ENCODE measurements around the gene PSMF1.

PSMF1 gene

DNA sequence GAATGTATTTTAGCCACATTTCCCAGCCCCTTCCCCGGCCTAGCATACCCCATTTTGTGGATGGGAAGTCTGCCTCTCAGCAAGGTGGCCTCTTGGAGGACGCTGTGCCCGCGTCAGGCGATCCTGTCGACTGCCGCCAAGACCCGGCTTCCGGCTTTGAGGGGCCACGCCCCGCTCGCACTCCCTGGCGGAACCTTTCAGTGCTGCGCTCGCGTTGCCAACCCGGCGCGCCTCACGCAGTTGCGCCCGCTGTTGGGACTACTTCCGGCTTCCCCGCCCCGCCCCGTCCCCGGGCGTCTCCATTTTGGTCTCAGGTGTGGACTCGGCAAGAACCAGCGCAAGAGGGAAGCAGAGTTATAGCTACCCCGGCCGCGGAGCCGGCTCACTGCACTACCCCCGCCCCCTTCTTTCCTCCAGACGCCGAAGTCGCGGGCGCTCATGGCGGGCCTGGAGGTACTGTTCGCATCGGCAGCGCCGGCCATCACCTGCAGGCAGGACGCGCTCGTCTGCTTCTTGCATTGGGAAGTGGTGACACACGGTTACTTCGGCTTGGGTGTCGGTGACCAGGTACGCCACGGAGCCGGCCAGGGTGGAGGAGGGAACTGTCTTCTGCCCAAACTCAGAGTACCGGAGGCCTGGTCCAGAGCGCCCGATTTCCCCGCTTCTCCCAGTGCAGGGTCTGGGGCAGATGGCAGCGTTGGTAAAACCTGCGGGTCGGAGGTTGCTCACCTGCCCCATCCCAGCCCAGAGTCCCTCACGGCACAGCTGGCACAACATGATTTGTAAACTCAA lies at the start of gene PSMF1:
Gene PSMF1, plus strand, starts transcription at position 267 of the 792 bp plus-strand sequence. Its CDS starts 172 bp downstream, at position 439.
- peak; percentile 74 for DNase-seq (ENCODE audit: low read depth)

- DNase-seq (ENCODE audit: low read depth) = no peak
Observed at GRCh38 chr20:1072258-1072657, 46.1 kb upstream of the PSMF1 start.

GRCh38 chr20:1075616-1076015 lies 42.8 kb upstream of the PSMF1 start:
- DNase-seq (ENCODE audit: low read depth) = no peak

DNA sequence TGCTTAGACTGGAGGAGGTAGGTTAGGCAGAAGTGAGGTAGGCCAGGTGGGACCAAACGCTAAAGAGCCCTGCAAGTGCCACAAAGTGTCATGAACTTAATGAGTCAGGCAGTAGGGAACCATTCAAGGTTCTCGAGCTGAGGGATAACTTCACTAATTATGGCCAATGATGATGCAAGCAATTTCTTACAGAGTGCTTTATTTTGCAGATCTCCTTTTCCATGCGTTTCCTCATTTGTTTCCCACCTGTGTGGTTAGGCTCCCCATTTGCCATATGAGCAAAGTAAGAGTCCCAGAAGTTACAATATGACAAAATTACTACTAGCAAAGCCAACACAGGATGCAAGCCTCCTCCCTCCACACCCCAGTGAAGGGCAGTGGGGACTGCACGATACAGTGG lies 36.5 kb upstream of the PSMF1 start:
- no peak for DNase-seq (ENCODE audit: low read depth)

DNA sequence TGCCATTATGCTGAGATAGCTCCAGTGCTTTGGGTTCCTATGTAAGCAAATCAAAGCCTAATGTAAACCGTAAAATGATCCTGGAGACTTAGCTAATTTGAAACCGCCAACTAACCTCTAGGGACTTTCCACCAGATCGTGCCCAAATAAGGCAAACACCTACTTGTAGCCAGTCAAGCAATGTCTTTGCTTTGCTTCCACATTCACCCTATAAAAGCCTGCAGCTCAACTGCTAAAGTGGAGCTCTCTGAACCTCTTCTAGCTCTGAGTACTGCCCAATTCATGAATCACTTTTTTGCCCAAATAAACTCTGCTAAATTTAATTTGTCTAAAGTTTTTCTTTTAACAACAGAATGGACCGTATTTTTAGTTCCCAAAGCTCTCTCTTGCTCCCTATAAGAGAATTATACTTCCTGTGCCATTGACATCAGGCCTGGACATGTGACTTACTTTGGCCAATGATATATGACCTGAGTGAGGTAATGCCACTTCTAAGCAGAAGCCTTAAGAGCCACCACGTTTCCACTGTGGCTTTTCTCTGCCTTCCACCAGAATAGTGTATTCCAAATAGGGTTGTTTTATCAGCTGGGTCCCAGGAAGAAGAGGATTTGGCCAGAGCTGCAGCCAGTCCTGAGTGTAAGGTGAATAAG lies 34.8 kb upstream of the PSMF1 start:
- DNase-seq (ENCODE audit: low read depth) = no peak

GRCh38 chr20:1085492-1086276 lies 32.7 kb upstream of the PSMF1 start:
- DNase-seq (ENCODE audit: low read depth) = no peak

GRCh38 chr20:1086277-1087213 lies 31.9 kb upstream of the PSMF1 start:
- DNase-seq (ENCODE audit: low read depth) = no peak

DNA sequence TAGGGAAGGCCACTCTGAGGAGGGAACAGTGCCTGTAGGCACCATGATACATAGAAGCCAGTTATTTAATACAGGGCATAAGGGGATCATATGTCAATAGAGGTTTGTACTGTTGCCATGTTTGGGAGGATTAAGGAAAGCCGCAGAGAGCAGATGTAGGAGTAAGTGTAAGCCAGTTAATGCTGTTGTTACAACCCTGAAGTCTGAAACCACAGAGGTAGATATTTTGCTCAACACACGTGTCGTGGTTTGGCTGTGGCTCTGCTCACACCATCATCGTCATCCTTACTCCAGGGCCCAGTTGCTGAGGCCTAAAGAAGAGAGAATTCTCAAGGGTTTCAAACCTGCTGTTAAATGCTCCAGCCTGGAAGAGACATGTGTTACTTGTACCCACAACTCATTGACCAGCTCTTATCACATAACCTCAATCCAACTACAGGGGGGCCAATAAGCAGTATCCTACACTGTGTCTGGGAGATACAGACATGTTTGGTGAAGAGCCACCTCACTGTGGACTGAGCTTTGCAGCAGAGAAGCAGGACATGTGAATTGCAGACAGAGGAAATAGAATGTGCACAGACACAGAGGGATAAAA lies 31.0 kb upstream of the PSMF1 start:
- DNase-seq (ENCODE audit: low read depth) = no peak

DNA sequence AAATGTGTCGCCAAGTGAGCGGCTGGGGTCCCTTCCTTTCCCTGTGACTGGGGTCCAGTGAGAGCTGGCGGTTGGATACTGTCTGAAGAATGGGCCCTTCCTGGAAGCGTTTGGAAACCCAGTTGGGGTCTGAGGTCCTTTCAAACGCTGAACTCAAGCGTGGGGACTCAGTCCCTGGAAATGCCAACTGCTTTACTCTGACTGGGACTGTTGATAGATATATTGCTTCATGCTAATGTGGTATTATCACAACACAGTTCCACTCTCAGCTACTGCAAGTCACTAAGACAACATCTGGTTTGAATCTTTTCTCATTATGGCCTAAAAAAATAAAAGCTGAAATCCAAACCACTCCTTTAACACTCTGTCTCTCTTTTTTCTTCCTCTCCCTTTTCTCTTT lies 23.7 kb upstream of the PSMF1 start:
- DNase-seq (ENCODE audit: low read depth) = peak; percentile 47

DNA sequence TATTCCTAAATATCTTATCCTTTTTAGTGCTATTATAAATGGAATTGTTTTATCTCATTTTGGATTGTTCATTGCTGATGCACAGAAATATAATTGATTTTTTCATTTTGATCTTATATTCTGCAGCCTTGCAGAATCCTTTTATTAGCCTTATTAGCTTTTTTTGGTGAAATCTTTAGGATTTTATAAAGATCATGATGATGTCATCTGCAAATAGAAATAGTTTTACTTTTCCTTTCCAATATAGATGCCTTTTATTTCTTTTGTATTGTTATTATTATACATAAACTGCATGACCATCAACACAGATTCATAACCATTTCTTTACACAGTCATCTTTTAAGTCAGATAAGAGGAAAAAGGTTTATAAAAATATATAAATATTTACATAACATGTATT lies 16.9 kb upstream of the PSMF1 start:
- no peak for DNase-seq (ENCODE audit: low read depth)

DNA sequence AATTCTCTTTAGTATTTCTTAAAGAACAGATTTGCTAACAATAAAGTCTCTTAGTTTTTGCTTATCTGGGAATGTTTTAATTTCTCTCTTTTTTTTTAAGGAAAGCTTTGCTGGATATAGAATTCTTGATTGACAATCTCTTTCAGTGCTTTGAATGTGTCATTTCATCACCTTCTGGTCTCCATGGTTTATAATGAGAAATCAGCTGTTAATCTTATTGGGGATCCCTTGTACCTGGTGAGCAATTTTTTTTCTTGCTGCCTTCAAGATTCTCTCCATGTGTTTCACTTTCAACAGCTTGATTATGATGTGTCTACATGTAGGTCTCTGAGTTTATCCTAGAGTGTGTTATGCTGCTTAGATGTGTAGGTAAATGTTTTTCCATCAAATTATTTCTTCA lies 16.4 kb upstream of the PSMF1 start:
- no peak for DNase-seq (ENCODE audit: low read depth)

DNA sequence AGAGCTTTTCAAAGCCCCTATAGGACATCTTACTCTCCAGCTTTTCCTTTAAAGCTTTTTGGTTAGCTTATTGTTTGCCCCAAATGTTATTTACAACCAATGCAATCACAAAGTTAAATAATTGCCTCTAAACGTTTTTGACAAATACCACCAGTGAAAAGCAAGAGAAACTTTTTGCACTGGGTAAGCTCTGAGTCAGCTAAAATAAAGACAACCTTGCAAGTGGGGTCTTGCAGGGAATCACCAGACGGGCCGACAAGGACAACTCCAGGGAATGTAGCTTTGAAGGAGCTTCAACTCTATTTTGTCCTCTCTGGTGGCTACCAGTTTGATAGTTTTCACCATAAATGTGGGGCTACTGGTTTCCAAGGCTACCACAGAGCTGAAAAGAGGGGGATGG lies 14.7 kb upstream of the PSMF1 start:
- no peak for DNase-seq (ENCODE audit: low read depth)

DNA sequence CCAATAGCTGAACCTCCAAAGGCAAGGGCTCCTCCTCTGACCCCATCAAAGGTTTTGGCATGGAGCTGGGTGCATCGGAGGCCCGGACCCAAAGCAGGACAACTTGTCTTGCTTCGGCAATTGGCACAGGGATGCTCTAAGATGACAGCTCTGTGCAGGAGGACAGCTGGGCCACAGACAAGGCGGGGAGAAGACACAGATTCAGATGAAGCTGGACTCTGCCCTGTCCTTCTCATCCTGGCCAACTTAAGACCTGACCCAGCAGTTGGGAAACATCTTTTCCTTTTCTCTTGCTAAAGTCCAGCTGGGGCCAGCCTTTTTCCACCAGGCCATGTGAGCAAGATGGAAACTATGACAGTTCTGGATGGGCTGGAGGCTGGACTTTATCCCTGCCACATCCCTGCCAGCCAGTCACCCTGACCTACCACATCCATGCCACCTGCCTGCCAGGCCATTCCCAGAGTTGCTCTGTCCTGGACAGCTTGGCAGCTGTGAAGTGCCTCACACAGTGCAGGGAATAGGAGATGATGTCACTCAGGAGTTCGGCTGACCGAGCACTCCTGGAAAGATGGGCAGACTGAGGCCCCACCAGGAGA lies 12.7 kb upstream of the PSMF1 start:
- DNase-seq (ENCODE audit: low read depth) = no peak

DNA sequence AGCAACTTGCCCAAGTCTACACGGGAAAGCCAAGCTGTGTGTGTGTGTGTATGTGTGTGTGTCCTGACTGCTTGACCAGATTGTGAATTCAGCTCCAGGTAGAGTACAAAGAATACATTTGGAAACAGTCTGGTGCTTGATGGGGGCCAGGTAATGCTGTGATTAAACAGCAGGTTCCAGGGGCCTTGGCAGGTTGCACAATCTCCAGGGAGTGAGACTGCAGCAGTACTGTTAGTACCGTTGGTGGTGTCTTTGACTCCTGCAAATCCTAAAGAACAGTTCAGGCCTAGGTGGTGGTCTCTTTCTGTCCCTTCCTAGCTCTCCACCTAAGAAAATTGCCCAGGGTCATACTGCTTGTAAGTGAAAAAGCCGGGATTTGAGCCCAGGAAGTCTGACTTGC lies 11.2 kb upstream of the PSMF1 start:
- DNase-seq (ENCODE audit: low read depth) = no peak

DNA sequence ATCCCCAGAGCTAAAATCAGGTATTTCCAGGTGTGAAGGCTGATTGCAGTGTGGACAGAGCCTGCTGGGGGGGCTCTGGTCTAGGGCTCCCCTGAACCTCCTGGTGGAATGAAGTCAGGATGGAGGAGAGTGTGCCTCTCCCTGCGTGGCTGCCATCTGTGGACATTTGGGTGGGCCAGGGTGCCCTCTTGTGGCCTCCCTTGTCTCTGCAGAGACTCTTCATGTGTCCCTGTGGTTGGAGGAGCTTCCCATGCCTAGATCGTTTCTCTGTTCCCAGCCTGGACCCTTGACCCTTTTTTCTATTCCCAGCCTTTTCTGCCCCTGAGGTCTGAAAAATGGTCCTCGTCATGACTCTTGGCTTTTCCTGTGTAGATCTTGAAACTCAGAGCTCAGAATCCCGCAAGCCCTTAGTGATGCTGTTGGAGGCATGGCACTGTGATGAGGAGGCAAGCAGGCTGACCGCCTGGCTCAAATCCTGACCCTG lies 9.9 kb upstream of the PSMF1 start:
- DNase-seq (ENCODE audit: low read depth) = peak; percentile 27

DNA sequence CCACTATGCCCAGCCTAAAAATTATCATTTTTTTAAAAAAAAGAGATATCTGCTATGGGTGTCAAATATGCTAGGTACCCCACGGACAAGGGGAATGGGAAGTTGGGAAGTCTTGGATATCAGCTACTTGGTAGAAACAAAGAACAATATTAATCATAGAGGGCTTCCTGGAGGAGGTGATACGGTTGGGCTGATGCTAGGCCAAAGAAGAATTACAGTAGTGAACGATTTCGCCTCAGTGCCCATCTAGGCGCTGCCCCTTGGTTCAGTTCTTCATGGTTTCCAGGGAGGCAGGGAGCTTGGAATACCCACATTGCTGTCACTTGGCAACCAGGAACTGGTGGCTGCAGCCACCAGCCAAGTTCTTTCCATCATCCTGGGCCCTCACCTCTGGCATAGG lies 5.5 kb upstream of the PSMF1 start:
- DNase-seq (ENCODE audit: low read depth) = no peak

- no peak for DNase-seq (ENCODE audit: low read depth)
Observed at GRCh38 chr20:1118004-1118335, 432 bp upstream of the PSMF1 start.

DNA sequence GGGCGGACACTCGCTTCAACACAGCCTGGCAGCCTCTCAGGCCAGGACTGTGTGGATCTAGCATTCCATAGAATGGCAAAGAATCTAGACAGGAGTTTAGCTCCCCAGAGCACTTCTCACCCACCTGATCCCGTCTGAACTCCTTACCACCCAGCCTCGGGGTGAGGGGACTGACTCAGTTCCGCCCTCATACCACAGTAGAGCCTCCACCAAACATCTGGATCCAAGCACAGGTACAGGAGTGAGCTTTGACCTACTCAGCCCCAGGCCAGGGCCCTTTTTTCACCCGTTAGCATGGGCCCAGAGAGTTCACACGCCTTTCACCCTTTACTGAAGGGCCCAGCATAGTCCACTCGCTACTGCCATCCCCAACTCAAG lies 715 bp downstream of the PSMF1 start:
- DNase-seq (ENCODE audit: low read depth) = no peak

DNA sequence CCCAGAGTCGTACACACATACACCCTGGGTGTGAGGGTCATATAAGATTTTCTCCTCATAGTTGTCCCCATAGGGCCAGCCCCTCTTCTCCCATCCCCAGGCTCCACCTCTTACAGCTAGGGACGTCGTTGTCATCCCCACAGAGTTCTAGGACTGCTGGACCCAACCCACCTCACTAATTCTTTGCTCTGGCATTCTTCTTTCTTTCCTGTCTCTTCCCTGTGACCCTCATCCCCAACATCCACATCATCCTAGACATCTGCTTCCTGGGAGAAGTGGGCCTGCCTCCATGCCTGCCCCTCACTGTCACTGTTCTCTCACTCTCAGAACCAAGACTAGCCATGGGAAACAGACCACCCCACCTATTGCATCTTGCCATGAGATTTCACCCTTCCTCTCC lies 1.1 kb downstream of the PSMF1 start:
- no peak for DNase-seq (ENCODE audit: low read depth)

- no peak for DNase-seq (ENCODE audit: low read depth)
Observed at GRCh38 chr20:1121429-1121828, 3.0 kb downstream of the PSMF1 start.

Measured in GM04504 (cell line).